OCI-LY3 (cell line): ENCODE measurements around the gene AP1S1.

Experiments used
- EZH2phosphoT487 ChIP-seq: fragments of 200-600 bp; shearing (Covaris generic); IDR thresholded peaks from 2 replicates; pipeline ENCODE4 v1.6.1; 2018; ENCODE audit warnings: antibody characterized with exemption, mixed run types, low read depth
- TF ChIP-seq, protein P1 (sequence below): fragments of 200-600, 300-600 bp; sonication (generic); IDR thresholded peaks from 2 replicates; pipeline ENCODE4 v1.5.1; 2014; ENCODE audit warnings: antibody characterized with exemption, low read length, low read depth

DNA sequence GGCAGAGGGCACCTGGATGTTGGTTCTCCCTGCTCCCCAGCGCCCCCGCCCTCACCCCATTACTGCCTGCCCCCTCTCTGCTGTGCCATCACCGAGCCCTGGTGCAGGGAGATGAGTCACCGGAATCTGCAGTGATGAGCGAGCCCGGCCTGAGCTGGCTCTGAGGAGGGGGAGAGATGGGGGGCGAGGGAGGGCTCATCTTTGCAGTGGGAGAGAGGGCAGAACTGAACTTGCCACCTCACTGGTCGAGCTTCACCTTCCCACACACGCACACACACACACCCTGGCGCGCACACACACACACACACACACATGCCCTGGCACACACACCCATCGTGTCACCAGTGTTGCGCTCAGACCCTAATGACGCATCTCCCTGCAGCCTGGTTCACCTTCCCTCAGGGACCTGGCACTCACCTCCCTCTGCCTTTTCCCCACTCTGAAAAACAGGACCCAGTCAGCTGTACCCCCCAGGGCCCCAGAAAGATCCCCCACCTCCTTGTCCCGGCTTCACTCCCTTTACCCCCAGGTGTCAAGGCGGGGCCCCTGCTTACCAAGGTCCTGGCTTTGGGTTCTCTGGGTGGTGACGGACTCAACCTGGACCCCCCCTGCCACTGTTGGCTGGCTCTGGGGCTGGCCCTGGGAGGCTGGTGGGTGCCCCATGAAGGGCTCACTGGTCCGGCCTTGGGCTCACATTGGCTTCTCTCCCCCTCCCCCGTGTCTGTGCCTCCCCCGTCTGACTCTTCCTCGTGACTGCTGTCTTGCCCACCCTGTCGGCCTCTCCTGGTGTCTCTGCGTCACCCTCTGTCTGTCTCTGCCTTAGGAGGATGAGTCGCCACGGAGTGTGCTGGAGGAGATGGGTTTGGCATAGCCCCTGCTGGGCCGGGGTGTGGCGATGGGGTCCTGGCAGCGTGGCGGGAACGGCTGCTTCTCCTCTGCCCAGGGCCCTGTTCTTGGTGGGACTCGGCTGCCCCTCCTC is 5.7 kb downstream of the AP1S1 start:
- TF ChIP-seq, protein P1, sequence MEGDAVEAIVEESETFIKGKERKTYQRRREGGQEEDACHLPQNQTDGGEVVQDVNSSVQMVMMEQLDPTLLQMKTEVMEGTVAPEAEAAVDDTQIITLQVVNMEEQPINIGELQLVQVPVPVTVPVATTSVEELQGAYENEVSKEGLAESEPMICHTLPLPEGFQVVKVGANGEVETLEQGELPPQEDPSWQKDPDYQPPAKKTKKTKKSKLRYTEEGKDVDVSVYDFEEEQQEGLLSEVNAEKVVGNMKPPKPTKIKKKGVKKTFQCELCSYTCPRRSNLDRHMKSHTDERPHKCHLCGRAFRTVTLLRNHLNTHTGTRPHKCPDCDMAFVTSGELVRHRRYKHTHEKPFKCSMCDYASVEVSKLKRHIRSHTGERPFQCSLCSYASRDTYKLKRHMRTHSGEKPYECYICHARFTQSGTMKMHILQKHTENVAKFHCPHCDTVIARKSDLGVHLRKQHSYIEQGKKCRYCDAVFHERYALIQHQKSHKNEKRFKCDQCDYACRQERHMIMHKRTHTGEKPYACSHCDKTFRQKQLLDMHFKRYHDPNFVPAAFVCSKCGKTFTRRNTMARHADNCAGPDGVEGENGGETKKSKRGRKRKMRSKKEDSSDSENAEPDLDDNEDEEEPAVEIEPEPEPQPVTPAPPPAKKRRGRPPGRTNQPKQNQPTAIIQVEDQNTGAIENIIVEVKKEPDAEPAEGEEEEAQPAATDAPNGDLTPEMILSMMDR, result no peak
- TF ChIP-seq EZH2phosphoT487, result no peak
